ENCODE measurements around the gene C1GALT1.

Gene C1GALT1

DNA sequence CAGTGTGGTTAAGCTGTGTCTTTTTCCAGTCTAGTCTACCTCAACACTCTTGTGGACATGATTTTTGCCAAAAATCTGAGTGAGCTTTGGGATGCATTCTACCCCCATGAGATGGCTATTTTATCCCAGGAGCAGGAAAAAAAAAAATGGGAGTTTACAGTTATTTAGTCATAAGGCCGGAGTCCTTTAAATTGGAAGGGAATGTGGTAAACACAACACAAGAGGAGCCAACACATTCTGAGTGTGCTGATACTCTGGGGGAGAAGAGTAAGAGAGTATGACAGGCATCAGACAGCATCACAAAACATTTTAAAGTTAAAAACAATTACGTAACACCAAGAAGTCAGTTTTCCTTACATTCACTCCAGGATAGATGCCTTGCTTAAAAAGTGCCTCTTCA is 46.1 kb downstream of the C1GALT1 start:
- no peak for TF ChIP-seq CTCF (conservative IDR thresholded peaks at IDR 0.05; ENCODE audit: low read depth, low read length)
- H3K4me3 ChIP-seq (ENCODE audit: low read length): no peak overlapping the region
- DNase-seq (ENCODE audit: low read depth): no peak

DNA sequence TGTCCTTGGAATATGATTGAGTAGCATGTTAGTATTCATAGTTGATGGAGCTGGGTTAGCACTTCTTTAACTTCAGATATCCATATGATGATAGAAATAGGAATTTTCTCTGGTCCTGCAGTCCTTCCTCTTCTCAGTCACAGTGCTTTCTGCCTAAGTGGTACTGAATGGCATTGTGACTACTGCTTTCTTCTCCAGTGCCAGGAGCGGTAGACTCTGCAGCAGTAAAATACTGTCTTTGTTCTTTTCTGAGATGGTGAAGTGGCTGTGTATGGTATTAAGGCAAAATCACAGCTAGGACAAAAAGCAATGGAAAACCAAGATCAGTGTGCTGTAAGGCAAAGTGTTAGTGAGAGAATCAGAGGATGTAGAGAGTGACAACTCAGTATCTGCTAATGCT is 46.6 kb downstream of the C1GALT1 start:
- H3K4me3 ChIP-seq (ENCODE audit: low read length): no peak overlapping the region
- no peak for TF ChIP-seq CTCF (conservative IDR thresholded peaks at IDR 0.05; ENCODE audit: low read depth, low read length)
- no peak for DNase-seq (ENCODE audit: low read depth)

DNA sequence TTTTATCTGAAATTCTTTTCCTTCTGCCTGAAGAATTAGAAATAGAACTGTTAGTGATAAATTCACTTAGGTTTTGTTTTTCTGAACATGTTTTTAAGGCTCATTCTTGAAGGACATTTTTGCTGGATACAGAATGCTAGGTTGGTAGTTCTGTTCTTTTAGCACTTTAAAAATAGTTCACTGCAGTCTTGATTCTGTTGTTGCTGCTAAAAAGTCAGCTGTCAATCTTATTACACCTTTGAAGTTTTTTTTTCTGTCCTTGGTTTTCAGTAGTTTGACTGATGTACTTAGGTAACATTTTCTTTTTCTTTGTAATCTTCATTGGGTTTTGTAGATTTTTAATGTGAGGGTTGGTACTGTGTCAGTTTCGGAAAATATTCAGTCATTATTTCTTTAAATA is 48.7 kb downstream of the C1GALT1 start:
- H3K4me3 ChIP-seq (ENCODE audit: low read length): no peak overlapping the region
- no peak for DNase-seq (ENCODE audit: low read depth)
- no peak for TF ChIP-seq CTCF (conservative IDR thresholded peaks at IDR 0.05; ENCODE audit: low read depth, low read length)

GRCh38 chr7:7231865-7232264 is 49.5 kb downstream of the C1GALT1 start:
- TF ChIP-seq CTCF (conservative IDR thresholded peaks at IDR 0.05; ENCODE audit: low read depth, low read length): no peak
- H3K4me3 ChIP-seq (ENCODE audit: low read length): no peak overlapping the region
- no peak for DNase-seq (ENCODE audit: low read depth)

- TF ChIP-seq CTCF (conservative IDR thresholded peaks at IDR 0.05; ENCODE audit: low read depth, low read length): no peak
- DNase-seq (ENCODE audit: low read depth): no peak
- no peak overlapping the region for H3K4me3 ChIP-seq (ENCODE audit: low read length)
Measured at GRCh38 chr7:7235347-7235746, 53.0 kb downstream of the C1GALT1 start.

DNA sequence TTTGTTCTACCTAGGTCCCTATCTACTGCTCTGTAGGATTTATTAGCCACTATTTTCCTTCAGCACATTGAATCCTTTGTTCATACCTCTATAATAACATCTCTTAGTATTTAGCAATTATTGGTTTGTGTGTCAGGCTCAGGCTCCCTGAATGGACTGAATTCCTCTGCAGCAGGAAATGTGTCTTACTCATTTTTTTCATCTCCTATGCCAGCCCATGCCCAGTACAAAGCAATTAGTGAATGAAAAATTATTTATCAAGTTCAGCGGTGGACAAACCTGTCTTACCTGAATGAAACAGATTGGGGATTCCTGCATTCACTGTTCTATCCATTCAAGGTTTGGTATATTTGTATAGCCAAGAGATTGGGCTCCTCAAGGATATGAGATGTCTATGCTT is 53.7 kb downstream of the C1GALT1 start:
- no peak overlapping the region for H3K4me3 ChIP-seq (ENCODE audit: low read length)
- DNase-seq (ENCODE audit: low read depth): no peak
- no peak for TF ChIP-seq CTCF (conservative IDR thresholded peaks at IDR 0.05; ENCODE audit: low read depth, low read length)

DNA sequence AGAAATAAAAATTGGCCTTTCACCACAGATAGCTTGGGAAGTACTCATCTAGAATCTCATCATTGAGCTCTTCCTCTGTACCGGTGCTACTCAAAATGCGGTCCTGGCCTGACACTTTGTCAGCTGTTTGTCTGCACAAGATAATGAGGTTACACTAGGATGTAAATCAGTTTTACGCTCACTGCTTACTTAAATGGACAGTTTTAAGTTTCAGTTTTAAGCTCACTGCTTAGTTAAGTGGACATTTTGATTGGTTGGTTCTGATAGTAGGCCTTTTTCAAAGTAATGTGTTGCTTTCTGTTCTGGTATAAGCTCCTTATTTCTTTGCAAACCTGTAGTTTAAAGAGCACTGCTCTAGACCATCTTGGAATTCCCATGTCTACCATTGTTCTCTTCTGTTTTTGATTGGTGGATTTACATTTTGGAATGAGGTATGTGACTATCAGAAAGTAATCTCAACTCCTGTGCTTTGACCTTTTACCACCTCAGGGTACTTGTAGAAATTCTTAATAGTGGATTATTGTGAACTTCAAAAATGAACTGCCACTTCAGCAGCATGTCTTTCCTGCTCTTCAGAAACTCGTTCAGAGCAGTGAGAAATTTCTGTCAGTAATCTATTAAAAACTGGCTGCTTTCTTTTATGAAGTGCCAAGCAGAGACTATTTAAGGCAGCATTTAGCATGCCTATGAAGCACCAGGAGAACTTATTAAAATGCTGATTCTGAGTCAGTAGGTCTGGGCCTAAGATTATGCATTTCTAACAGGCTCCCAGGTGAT is 55.0 kb downstream of the C1GALT1 start:
- no peak for DNase-seq (ENCODE audit: low read depth)
- no peak overlapping the region for H3K4me3 ChIP-seq (ENCODE audit: low read length)
- no peak for TF ChIP-seq CTCF (conservative IDR thresholded peaks at IDR 0.05; ENCODE audit: low read depth, low read length)

Measured in retinal pigment epithelial cell (primary cell).